ENCODE results near the gene HSPA12A.

HSPA12A gene

GRCh38 chr10:116747325-116747724, 5.0 kb upstream of the HSPA12A start:
- DNase-seq (no peak), ATAC-seq (replicated peaks) (no peak)
- Mint-ChIP-seq H3K4me1 (ENCODE audit: low read depth in 2 of 2) (peaks cover 3 to 10% of the 10 kb centered on the region in 2 donors), H3K36me3 (ENCODE audit: insufficient read depth) (no peaks in the 10 kb centered on the region), H3K9me3 (peaks cover 0 to 1% of the 10 kb centered on the region in 2 donors), H3K27ac (no peak overlapping the region), H3K4me3 (no peak overlapping the region), H3K27me3 (peaks cover 38 to 44% of the 10 kb centered on the region in 2 donors)

DNA sequence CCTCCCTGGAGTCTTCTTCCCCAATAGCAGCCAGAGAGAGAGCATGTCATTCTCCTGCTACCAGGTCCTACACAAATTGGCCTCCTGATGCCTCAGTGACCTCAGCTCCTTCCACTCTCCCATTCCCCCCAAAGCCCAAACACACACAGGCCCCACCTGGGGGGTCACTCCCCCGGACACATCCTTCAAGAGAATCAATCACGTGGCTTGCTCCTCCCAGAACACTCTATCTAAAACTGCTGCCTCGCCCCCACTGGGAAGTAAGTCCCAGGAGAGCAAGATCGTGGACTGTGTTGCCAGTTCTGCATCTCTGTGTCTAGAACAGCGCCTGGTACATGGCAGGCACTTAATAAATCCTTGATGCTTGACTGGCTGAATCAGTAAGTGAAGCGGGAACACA, 2.5 kb upstream of the HSPA12A start:
- ATAC-seq (replicated peaks) (no peak), DNase-seq (no peak)
- Mint-ChIP-seq H3K27ac (no peak overlapping the region), H3K4me3 (no peak overlapping the region), H3K4me1 (ENCODE audit: low read depth in 2 of 2) (peaks cover 3 to 12% of the 10 kb centered on the region in 2 donors), H3K9me3 (peaks cover 0 to 1% of the 10 kb centered on the region in 2 donors), H3K36me3 (ENCODE audit: insufficient read depth) (no peaks in the 10 kb centered on the region), H3K27me3 (peaks cover 40 to 55% of the 10 kb centered on the region in 2 donors)

- Mint-ChIP-seq H3K27me3 (peaks cover 46 to 61% of the 10 kb centered on the region in 2 donors), H3K4me3 (peak overlapping the region; percentile 4 to 76), H3K36me3 (ENCODE audit: insufficient read depth) (no peaks in the 10 kb centered on the region), H3K4me1 (ENCODE audit: low read depth in 2 of 2) (peaks cover 3 to 12% of the 10 kb centered on the region in 2 donors), H3K27ac (peak overlapping the region in 1 of 2 donors; percentile 55), H3K9me3 (peaks cover 0 to 1% of the 10 kb centered on the region in 2 donors)
- no peak for DNase-seq
- ATAC-seq (replicated peaks): no peak
Measured at GRCh38 chr10:116744163-116744753, 1.9 kb upstream of the HSPA12A start.

GRCh38 chr10:116743266-116744064, 1.1 kb upstream of the HSPA12A start:
- Mint-ChIP-seq H3K4me3 (peak overlapping the region; percentile 59 to 76), H3K36me3 (ENCODE audit: insufficient read depth) (no peaks in the 10 kb centered on the region), H3K4me1 (ENCODE audit: low read depth in 2 of 2) (peaks cover 3 to 12% of the 10 kb centered on the region in 2 donors), H3K27ac (peak overlapping the region in 1 of 2 donors; percentile 55), H3K27me3 (peaks cover 48 to 67% of the 10 kb centered on the region in 2 donors), H3K9me3 (peaks cover 0 to 1% of the 10 kb centered on the region in 2 donors)
- DNase-seq (no peak), ATAC-seq (replicated peaks) (no peak)

GRCh38 chr10:116741391-116742351, 695 bp downstream of the HSPA12A start:
- H3K4me3 Mint-ChIP-seq: peak overlapping the region; percentile 31 to 54
- DNase-seq: no peak
- peaks cover 3 to 12% of the 10 kb centered on the region in 2 donors for H3K4me1 Mint-ChIP-seq (ENCODE audit: low read depth in 2 of 2)
- ATAC-seq (replicated peaks): peak; percentile 25
- peaks cover 0 to 1% of the 10 kb centered on the region in 2 donors for H3K9me3 Mint-ChIP-seq
- no peaks in the 10 kb centered on the region for H3K36me3 Mint-ChIP-seq (ENCODE audit: insufficient read depth)
- no peak overlapping the region for H3K27ac Mint-ChIP-seq
- H3K27me3 Mint-ChIP-seq: peaks cover 53 to 85% of the 10 kb centered on the region in 2 donors

- Mint-ChIP-seq H3K9me3 (peaks cover 0 to 1% of the 10 kb centered on the region in 2 donors), H3K27me3 (peaks cover 48 to 87% of the 10 kb centered on the region in 2 donors), H3K4me1 (ENCODE audit: low read depth in 2 of 2) (peaks cover 3 to 12% of the 10 kb centered on the region in 2 donors), H3K27ac (no peak overlapping the region), H3K4me3 (peak overlapping the region in 1 of 2 donors; percentile 54), H3K36me3 (ENCODE audit: insufficient read depth) (no peaks in the 10 kb centered on the region)
- DNase-seq (no peak), ATAC-seq (replicated peaks) (no peak)
Measured at GRCh38 chr10:116740971-116741370, 1.4 kb downstream of the HSPA12A start.

DNA sequence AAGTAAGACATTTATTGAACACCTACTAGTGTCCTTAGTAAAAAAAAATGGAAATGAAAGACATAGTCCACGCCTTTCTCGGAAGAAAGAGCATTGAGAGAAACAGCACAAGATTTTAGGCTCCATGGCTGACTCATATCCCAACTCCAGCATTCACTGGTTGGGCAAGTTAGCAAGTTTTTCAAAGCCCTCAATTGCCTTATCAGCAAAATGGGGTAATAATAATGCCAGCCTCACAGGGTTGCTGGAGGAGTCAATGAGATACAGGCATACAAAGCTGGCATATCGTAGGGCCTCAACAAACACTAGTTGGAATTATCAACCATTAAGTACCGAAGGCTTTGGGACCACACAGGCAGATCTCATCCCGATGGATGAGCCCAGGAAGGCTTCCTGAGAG, 4.0 kb downstream of the HSPA12A start:
- Mint-ChIP-seq H3K4me1 (ENCODE audit: low read depth in 2 of 2) (peaks cover 3 to 4% of the 10 kb centered on the region in 2 donors), H3K4me3 (no peak overlapping the region), H3K27ac (no peak overlapping the region), H3K9me3 (no peaks in the 10 kb centered on the region), H3K27me3 (peaks cover 33 to 71% of the 10 kb centered on the region in 2 donors), H3K36me3 (ENCODE audit: insufficient read depth) (peaks cover 3% of the 10 kb centered on the region)
- no peak for DNase-seq
- ATAC-seq (replicated peaks): no peak

- no peak overlapping the region for H3K4me3 Mint-ChIP-seq
- H3K36me3 Mint-ChIP-seq (ENCODE audit: insufficient read depth): peaks cover 3% of the 10 kb centered on the region
- no peak for ATAC-seq (replicated peaks)
- peaks cover 0 to 2% of the 10 kb centered on the region in 2 donors for H3K4me1 Mint-ChIP-seq (ENCODE audit: low read depth in 2 of 2)
- H3K27ac Mint-ChIP-seq: no peak overlapping the region
- H3K9me3 Mint-ChIP-seq: no peaks in the 10 kb centered on the region
- peaks cover 34 to 71% of the 10 kb centered on the region in 2 donors for H3K27me3 Mint-ChIP-seq
- DNase-seq: no peak
Measured at GRCh38 chr10:116737627-116738327, 4.6 kb downstream of the HSPA12A start.

- no peak overlapping the region for H3K4me3 Mint-ChIP-seq
- ATAC-seq (replicated peaks): no peak
- peaks cover 3% of the 10 kb centered on the region for H3K36me3 Mint-ChIP-seq (ENCODE audit: insufficient read depth)
- DNase-seq: no peak
- H3K27me3 Mint-ChIP-seq: peaks cover 29 to 65% of the 10 kb centered on the region in 2 donors
- H3K27ac Mint-ChIP-seq: no peak overlapping the region
- H3K4me1 Mint-ChIP-seq (ENCODE audit: low read depth in 2 of 2): no peaks in the 10 kb centered on the region
- no peaks in the 10 kb centered on the region for H3K9me3 Mint-ChIP-seq
Measured at GRCh38 chr10:116733566-116733965, 8.8 kb downstream of the HSPA12A start.

DNA sequence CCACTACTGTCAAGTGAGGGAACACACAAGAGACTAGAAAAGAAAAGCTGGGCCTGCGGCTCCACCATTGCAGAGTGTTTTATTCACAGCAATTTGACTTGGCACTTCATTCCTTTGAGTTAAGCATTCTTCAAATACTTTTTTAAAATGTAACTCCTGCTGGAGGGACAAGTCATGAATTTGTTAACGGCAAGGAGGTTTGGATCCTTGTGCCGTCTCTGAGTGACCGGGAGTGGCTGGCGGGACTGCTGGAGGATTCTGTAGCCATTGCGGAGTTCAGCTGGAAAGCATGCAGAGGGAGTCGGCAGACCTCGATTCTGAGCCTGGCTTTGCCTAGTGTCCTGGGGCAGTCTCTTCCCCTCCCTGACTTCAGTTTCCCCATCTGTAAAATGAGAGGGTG, 9.8 kb downstream of the HSPA12A start:
- H3K9me3 Mint-ChIP-seq: no peaks in the 10 kb centered on the region
- ATAC-seq (replicated peaks): no peak
- no peak overlapping the region for H3K4me3 Mint-ChIP-seq
- no peak for DNase-seq
- H3K27ac Mint-ChIP-seq: no peak overlapping the region
- peaks cover 3% of the 10 kb centered on the region for H3K36me3 Mint-ChIP-seq (ENCODE audit: insufficient read depth)
- H3K4me1 Mint-ChIP-seq (ENCODE audit: low read depth in 2 of 2): no peaks in the 10 kb centered on the region
- peaks cover 25 to 55% of the 10 kb centered on the region in 2 donors for H3K27me3 Mint-ChIP-seq

- Mint-ChIP-seq H3K27me3 (peaks cover 35 to 53% of the 10 kb centered on the region in 2 donors), H3K4me3 (no peak overlapping the region), H3K36me3 (ENCODE audit: insufficient read depth) (peaks cover 3% of the 10 kb centered on the region), H3K4me1 (ENCODE audit: low read depth in 2 of 2) (no peaks in the 10 kb centered on the region), H3K27ac (no peak overlapping the region), H3K9me3 (no peaks in the 10 kb centered on the region)
- ATAC-seq (replicated peaks) (no peak), DNase-seq (no peak)
Measured at GRCh38 chr10:116730464-116731260, 11.7 kb downstream of the HSPA12A start.

DNA sequence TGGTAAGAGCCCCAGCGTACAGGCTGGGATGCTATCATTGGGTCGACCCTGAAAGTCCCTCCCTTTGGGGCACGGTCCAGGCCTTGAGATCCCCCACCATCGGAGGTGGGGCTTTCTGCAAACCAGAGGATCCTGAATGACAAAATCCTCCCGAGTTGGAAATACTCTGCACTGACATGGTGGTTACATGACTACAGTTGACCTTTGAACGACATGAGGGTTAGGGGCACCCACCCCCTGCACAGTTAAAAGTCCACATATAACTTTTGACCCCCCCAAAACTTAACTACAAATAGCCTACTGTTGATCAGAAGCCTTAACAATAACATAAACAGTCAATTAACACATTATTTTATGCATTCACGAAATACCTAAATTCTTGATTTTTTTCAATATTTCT, 13.1 kb downstream of the HSPA12A start:
- Mint-ChIP-seq H3K36me3 (ENCODE audit: insufficient read depth) (peaks cover 4% of the 10 kb centered on the region), H3K27me3 (peaks cover 31 to 55% of the 10 kb centered on the region in 2 donors), H3K4me3 (no peak overlapping the region), H3K4me1 (ENCODE audit: low read depth in 2 of 2) (peaks cover 0 to 7% of the 10 kb centered on the region in 2 donors), H3K27ac (no peak overlapping the region), H3K9me3 (no peaks in the 10 kb centered on the region)
- DNase-seq: no peak
- ATAC-seq (replicated peaks): no peak

Data from effector memory CD8-positive, alpha-beta T cell (primary cell).